DOHH2 (cell line): ENCODE measurements around the gene RIOX2.

Experiments
- EZH2phosphoT487 ChIP-seq: fragments of 200-600 bp; sonication (generic); IDR thresholded peaks from 2 replicates; pipeline ENCODE4 v1.6.1; 2017; ENCODE audit warnings: borderline replicate concordance, mild to moderate bottlenecking, antibody characterized with exemption, low read length, moderate library complexity, mixed read lengths
- TF ChIP-seq, protein P1 (sequence below): fragments of 200-600 bp; sonication (generic); IDR thresholded peaks from one replicate; pipeline ENCODE4 v1.5.1; 2014; ENCODE audit warnings: antibody characterized with exemption, mild to moderate bottlenecking, low read depth, low read length; ENCODE audit not compliant: poor library complexity, severe bottlenecking

- TF ChIP-seq, protein P1, sequence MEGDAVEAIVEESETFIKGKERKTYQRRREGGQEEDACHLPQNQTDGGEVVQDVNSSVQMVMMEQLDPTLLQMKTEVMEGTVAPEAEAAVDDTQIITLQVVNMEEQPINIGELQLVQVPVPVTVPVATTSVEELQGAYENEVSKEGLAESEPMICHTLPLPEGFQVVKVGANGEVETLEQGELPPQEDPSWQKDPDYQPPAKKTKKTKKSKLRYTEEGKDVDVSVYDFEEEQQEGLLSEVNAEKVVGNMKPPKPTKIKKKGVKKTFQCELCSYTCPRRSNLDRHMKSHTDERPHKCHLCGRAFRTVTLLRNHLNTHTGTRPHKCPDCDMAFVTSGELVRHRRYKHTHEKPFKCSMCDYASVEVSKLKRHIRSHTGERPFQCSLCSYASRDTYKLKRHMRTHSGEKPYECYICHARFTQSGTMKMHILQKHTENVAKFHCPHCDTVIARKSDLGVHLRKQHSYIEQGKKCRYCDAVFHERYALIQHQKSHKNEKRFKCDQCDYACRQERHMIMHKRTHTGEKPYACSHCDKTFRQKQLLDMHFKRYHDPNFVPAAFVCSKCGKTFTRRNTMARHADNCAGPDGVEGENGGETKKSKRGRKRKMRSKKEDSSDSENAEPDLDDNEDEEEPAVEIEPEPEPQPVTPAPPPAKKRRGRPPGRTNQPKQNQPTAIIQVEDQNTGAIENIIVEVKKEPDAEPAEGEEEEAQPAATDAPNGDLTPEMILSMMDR: no peak
- no peak for TF ChIP-seq EZH2phosphoT487
These were observed 30.5 kb upstream of the RIOX2 start for GRCh38 chr3:98002717-98003116.
